CD1c-positive myeloid dendritic cell (primary cell): ENCODE data around the gene FCMR.

Source experiments
- DNase-seq: peaks from one replicate; pipeline ENCODE4 v3.0.0-alpha.2; 2016; ENCODE audit errors: extremely low spot score

The FCMR gene

DNA sequence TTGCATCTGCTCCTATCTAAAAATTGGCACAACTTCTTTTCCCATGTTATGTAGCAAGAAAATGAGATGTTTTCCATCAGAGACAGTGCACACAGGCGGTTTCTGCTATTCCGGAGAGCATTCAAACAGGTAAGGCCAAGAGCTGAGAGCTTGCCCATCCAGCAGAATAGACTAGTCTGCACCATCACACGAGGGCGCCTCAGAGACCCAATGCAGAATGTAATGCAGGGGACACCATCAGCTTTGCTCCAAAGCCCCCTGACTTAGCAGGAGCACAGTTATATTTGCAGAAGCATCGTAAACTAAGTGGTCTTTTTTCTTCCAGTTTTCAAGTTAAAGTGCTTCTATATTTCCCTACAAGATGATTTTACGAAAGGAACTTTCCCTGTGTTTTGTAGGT, 19.8 kb downstream of the FCMR start:
- no peak for DNase-seq

DNA sequence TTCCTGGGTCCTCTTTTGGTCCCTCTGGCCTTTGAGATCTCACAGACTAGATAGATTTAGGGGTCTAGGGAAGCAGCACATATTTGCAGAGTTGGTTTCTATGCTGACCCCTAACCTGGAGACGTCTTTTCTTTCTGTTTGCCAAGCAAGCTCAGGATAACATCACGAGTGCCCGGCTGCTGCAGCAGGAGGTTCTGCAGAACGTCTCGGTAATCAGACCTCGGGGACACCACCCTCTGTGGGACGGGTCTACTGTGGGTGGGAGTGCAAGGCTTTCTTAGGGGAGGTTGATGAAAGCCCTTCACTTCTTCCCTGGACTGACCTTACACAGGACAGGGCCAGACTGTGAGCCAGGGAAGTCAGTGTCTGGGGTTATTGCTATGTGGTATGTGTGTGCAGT, 21.6 kb downstream of the FCMR start:
- no peak for DNase-seq

DNA sequence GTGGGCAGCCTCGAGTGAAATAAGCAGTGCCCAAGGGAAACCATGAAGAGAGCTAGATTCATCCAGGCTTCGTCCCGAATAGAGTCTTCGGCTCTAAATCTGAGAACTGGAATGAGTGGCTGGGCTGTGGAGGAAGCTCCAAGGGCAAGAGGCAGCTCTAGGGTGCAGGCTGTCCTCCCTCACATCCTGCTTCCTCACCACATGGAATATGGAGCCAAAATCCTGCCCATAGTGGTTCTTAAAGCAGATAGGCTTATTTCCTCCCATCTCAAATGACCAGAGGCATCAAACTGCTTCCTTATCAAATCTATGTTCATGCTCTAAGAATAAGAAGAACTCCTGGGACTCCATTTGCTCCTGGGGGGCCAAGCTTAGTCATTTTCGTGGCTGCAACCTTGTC, 22.0 kb downstream of the FCMR start:
- no peak for DNase-seq

DNA sequence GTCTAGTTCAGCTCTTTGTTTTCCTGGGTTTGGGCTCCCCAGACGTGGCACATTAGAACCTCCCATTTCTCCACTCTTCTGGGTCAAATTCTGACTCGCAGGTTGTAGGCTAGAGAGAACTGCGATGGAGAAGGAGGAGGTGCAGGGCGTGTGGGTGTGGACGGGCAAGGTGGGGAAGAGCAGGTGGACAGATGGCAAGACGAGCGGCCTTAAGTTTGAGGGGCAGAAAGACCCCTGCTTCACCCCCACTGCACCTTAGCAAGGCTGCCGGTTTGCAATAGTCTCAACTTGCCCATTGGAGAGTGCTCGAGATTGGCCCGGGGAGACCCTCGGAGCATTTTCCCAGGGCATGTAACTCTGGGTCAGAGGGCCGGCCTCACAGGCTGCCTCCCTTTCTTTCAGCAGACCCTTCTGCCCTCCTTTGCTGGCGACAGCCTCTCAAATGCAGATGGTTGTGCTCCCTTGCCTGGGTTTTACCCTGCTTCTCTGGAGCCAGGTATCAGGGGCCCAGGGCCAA, 22.8 kb downstream of the FCMR start:
- DNase-seq, result no peak

DNA sequence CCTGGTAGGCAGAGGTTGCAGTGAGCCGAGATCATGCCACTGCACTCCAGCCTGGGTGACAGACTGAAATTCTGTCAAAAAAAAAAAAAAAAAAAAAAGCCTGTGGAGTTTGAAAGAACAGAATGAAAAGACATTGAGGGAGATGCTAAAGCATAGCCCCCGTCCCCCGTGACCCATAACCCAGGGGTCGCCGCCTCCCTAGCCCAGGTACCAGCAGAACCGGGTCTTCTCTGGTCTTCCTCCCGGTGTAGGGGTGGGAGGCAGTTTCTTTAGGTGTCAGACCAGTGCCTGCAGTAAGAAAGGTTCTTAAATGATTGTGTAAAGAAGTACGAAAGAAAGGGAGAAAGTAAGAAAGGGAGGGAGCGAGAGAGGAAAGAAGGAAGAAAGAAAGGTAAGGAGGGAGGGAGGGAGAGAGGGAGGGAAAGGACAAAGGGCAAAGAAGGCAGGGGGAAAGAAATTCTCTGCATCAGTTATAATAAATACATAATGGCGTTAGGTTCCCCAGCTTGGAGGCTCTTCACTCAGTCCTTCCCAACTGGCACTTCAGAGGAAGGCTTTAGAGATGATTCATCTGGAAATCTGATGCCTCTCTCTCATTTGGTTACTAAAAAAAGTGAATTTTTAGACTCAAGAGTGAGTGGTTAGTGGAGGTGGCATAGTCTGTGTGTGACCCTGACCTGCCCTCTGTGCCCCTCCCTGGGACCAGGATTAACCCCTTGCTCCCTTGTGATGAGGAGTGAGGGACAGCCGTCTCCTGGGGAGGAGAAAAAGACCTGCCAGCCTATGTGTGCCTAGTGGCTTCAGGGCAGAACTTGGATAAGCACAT, 23.4 kb downstream of the FCMR start:
- no peak for DNase-seq

DNA sequence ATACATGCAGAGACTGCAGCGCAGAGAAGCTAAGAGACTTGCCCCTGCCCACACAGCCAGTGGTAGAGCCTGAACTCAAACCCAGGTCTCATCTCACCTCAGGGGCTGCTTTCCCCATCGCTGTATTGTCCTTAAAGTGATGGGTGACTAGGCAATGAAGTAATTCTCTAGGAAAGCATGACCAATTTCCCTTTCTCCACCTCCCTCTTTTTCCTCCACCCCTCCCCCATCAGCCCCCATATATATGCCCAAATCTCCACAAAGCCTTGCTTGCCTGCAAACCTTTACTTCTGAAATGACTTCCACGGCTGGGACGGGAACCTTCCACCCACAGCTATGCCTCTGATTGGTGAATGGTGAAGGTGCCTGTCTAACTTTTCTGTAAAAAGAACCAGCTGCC, 24.6 kb downstream of the FCMR start, which contains the start of gene IL24:
TSS of gene IL24 (plus strand) at position 269 of the 400 bp plus-strand sequence. CDS start 390 bp downstream, outside the sequence.
- DNase-seq, result no peak

DNA sequence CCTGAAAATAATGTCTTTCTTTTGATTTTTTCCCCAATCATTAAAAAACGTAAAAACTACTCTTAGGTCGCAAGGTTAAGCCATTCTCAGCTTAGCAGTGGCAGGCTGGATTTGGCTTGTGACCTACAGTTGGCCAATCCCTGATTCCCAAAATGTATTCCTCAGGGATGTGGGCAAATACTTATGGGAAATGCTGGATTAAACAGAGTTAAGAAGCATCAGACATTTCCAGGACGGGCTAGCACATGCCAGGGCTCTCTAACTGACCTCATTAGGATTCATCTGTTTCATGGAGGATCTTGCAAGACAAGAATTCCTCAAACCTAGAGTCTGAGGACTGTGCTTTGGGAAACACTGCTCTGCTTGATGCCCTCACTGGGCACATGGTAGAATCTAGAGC, 25.5 kb downstream of the FCMR start:
- no peak for DNase-seq

DNA sequence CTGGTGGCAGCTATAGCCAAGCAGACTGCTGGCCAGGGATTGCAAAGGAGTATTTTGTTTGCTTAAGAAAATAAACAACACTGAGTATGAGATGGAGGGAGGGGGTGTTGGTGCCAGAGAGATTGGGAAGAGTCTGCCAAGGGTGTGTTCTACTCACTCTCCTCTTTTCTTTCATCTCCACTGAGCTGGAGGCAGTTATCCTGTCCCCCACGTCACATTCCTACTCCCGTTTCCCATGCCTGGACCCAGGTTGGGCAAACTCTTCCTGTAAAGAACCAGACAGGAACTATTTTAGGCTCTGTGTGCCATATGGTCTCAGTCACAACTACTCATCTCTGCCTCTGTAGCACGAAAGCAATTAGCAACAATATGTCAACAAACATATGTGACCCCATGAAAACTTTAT, 25.9 kb downstream of the FCMR start:
- DNase-seq, result no peak

DNA sequence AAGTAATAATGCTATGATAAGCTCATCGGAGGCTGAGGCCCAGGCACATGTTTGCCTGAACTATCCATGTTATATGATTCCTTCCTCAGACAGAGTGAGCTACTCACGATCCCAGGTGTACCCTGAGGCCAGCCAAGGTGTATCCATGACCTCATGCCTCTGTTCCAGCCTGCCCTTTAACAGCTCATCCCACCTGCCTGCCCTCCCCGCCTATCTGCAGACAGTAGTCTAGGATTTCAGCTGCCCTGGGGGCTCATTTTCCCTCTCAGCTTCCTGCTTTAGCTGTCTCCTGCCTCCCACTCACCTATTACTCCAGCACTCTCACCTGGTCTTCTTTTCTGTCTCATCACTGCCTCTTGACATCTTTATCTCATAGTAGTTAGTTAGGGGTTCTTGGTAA, 26.4 kb downstream of the FCMR start:
- DNase-seq, result no peak

DNA sequence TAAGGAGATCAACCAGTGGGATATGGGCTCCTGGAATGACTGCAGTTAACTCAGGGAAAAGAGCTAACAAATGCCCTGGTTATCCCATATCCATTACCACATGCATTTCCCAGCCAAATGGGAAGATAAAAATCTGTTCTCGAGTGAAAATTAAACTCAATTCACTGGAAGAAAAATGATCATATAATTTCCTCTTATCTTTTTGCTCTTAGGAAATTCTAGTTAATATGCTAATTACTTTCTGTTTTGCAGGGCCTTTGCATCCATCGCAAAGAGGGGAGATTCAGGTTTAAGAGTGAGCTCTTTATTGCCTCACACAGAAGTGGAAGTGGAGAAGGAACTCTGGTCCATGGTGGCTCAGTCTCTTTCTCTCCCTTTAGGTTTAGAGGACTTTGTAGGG, 28.4 kb downstream of the FCMR start:
- no peak for DNase-seq

DNA sequence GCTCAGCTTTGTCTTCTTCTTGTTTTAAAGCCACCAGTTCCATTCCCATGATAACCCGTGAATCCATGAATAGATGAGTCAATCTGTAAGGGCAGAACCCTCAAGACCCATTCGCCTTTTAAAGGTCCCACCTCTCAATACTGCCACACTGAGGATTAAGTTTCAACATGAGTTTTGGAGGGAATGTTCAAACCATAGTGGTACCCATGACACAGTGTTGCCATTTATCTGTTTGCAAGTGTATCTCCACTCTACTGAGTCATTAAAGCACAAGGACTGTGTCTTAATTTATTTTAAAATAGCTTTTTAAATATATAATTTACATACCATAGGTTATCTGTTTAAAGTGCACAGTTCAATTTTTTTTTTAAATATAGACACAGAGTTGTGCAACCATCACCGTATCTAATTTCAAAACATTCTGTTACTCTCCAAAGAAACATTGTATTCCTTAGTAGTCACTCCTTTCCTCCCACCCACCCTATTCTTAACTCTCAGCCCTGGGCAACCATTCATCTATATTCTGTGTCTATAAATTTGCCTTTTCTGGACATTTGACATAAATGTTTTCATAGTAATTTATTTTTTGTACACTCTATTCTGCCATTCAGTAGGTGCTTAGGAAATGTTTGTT, 29.3 kb downstream of the FCMR start:
- DNase-seq, result no peak

DNA sequence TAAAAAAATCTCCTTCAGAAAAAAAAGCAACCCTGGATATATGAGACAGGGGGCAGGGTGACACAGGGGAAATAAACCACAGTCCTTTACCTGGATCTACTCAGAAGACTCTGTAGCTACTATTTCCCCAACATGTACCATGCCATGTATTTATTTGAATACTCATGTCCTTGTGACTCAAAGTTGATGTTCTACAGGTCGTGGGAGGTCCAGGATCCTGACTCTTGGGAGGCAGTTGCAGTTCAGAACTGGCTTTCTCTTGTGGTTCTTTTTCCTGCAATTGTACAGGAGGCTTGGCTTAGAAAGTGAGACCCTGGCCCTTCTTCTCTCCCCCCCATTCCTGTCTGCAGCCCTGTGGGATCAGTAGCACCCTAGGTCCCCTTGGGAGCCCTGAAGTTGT, 30.3 kb downstream of the FCMR start:
- DNase-seq, result peak; percentile 12

DNA sequence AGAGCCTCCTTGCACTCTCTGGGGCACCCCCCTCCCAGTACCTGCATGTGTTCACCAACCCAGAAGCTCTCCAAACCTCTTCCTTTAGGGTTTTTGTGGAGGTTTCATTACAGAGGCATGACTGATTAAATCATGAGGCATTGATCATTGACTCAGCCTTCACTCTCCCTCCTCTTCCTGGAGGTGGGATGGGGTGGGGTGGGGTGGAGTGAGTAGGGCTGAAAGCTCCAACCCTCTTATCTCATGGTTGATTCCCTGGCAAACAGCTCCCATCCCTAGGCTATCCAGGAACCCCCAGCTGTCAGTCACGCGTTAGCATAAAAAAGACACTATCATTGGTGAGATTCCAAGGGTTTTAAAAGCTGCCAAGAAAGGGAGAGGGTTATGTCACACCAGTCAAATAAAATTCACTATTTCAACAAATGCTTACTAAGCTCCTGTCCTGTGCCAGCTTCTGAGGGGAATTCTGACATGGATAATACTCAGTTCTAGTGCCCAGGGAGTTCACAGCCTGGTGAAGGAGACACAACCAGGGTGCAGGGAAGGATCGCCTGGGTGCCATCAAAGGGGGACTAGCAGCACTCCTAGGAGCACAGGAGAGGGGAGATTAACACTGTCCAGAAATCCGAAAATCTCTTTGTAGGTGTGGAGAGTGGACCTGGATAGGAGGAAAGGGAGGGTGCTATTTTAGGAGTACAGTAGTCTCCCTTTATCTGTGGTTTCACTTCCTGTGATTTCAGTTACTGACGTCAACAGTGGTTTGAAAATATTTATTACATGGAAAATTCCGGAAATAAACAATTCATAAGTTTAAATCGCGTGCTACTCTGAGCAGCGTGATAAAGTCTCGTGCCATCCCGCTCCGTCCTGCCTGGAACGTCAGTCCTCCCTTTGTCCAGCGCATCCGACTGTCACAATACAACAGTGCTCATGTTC, 31.3 kb downstream of the FCMR start:
- peak; percentile 87 for DNase-seq

DNA sequence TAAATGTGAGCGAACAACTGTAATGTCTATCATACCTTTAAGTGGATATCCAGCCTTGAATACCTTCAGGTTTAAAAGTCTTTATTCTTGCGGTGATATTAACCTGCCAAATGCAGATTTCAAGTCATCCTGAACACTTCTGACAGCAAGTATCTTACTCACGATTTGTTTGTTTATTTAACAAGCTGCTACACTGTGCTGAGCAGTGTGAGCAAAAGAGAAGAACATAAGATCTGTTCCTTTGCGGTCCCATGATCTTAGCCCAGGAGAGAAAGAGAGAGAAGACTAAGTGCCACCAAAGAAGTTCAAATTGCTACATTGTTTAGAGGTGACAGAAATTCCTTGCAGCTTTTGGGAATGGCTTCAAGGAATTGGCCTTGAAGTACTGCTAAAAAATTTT, 34.0 kb downstream of the FCMR start:
- no peak for DNase-seq

DNA sequence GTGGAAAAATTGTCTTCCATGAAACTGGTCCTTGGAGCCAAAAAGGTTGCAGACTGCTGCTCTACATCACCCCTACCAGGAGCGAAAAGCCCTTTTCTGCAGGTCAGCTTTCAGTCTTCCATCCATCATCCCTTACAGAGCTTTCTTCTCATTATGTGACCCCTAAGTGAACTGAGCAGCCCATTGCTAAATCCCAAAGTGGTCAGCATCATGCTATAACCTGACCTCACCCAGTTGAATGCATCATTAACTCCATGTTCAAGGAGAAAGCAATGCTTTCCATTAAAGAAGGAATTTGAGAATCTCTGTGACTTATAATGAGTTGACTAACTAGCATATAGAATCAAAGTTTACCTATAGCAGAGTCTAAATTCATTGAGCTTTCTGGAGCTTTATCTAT, 34.9 kb downstream of the FCMR start:
- no peak for DNase-seq

DNA sequence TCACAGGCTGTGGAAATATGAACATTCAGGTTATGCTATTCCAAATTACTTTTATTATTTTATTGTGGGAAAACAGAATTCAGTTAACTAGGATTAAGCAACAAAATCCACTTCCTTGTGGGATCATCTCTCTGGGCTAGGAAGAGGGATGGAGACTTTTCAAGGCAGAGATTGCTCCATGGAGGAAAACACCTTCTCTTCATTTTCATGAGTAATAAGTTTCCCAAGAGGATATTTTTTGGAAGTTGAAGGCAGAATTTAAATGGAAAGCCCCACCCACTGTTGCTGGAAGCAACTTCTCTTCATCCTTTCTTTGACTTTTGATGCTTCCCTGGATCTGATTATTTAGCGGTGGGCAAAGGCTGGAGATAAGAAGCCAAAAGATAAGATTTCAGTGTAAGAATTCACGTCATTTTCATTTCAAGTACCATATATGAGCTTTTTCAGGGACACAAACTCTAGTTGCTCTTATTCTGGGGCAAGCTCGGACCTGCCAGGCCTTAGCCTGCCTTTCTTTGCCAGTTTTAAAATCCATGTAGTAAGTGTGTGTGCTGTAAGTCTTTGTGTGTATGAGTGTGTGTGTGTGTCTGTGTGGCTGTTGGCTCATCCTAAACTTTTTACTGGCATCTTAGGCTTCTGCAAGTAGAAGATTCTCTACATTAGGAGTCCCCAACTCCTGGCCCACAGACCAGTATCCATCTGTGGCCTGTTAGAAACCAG, 36.2 kb downstream of the FCMR start:
- no peak for DNase-seq

DNA sequence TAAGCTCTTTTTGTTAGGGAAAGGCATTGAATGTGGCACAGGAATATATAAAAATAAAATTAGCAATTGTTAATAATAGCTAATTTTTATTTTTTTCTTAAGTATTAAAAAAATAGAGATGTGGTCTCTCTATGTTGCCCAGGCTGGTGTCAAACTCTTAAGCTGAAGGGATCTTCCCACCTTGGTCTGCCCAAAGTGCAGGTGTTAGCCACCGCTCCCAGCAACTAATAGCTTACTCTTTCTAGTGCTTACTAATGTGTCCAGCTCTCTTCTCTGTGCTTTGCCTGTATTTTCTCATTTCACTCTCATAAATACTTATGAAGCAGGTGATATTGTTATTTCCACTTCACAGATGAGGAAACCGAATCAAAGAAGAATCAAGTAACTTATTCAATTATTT, 37.9 kb downstream of the FCMR start:
- DNase-seq, result no peak

DNA sequence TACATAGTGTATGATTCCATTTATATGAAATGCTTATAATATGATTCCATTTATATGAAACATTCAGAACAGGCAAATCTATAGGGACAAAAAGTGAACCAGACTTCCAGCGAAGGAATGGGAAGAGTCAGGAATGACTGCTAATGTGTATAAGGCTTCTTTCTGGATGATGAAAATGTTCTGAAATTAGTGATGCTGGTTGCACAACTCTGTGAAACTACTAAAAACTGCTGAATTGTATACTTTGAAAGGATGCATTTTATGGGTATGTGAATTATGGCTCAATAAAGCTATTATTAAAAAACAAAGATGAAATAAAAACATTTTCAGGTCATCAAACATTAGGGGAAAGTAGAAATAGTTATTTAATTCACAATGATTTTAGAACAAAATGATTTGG, 38.6 kb downstream of the FCMR start:
- no peak for DNase-seq

DNA sequence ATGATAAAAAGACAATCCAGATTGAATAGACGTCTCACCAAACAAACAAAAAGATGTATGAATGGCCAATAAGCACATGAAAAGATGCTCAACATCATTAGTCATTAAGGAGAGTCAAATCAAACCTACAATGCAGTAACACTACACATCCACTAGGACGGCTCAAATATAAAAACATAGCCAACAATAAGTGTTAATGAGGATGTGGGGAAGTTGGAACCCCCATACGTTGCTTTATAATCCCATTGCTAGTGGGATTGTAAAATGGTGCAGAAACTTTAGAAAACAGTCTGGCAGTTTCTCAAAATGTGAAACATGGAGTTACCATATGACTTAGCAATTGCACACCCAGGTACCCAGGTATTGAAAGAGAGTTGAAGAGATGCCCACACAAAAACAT, 39.2 kb downstream of the FCMR start:
- peak; percentile 20 for DNase-seq

DNA sequence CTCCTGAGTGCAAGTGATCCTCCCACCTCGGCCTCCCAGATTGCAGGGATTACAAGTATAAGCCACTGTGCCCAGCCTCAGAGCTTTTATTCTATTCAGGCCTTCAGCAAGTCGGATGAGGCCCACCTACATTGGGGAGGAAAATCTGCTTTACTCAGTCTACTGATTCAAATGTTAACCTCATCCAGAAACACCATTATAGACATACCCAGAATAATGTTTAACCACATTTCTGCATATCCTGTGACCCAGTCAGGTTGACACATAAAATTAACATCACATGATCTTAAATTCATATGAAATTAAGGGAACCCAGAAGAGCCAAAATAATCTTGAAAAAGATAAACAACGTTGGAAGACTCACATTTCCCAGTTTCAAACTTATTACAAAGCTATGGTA, 41.4 kb downstream of the FCMR start:
- DNase-seq, result no peak

DNA sequence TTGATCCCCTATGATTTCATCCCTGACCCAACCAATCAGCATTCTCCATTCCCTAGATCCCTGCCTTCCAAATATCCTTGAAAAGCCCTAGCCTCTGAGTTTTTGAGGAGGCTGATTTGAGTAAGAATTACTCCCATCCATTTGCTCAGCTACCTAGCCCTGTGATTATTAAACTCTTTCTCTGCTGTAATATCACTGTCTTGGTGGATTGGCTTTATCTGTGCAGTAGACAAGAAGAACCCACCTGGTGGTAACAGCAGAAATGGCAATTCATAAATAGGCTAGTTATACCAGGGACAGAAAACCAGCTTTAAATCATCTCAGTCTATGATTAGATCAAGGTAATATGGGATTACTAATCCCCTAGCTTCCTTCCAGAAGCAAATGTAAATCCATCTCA, 43.3 kb downstream of the FCMR start:
- no peak for DNase-seq
